Measurements from ENCODE around the gene PAK1.

PAK1 gene

DNA sequence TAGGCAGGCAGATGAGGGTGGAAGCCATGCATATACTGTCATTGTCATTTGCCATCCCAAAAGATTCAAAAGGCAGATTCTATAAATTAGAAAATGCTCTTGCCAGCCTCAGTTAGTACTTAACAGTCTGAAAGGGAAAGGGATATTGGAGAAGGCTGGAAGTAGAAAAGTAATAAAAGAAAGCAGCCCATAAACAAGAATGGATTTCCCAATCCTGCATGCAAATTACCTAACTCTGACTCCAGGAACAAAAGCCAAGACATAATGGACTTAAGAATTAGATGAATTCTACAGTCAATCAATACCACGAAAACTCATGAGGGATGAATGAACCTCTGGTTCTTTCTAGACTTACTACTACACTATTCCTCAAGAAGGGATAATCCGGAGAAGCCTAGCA, 5.9 kb downstream of the PAK1 start:
- DNase-seq (ENCODE audit: insufficient read length, low spot score) (no peak), FAIRE-seq (no peak)
- no peak for TF ChIP-seq TAF1 (IDR thresholded peaks at IDR 0.05; ENCODE audit: low read depth, low read length)
- TF ChIP-seq SPI1 (IDR thresholded peaks at IDR 0.05; ENCODE audit: low read depth, low read length): no peak
- no peak for TF ChIP-seq POLR2AphosphoS5 (IDR thresholded peaks at IDR 0.05; ENCODE audit: low read depth, low read length)
- no peak for TF ChIP-seq POLR2A (IDR thresholded peaks at IDR 0.05; ENCODE audit: low read depth, low read length)
- no peak for TF ChIP-seq PAX5 (IDR thresholded peaks at IDR 0.05; ENCODE audit: insufficient read depth, low read length, severe bottlenecking)
- no peak for TF ChIP-seq POU2F2 (IDR thresholded peaks at IDR 0.05; ENCODE audit: low read depth, low read length)

DNA sequence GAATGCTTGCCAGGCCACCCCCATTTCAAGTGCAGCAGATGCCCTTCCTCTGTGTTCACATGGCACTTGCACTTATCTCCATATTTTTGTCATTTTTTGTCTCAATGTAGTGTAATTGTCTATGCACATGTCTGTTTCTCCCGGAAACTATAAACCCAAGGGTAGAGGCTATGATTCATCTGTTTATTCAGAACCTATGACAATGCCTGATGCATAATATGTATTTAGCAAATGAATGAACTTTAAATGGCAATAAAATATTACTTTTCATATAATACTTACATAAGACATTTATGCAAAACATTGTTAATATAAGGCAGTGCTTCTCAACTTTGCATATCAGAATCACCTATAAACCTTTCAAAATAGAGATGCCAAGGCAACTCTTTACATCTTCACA, 6.7 kb downstream of the PAK1 start:
- DNase-seq (ENCODE audit: insufficient read length, low spot score) (no peak), FAIRE-seq (no peak)
- TF ChIP-seq TAF1 (IDR thresholded peaks at IDR 0.05; ENCODE audit: low read depth, low read length) (no peak), POU2F2 (IDR thresholded peaks at IDR 0.05; ENCODE audit: low read depth, low read length) (no peak), PAX5 (IDR thresholded peaks at IDR 0.05; ENCODE audit: insufficient read depth, low read length, severe bottlenecking) (no peak), SPI1 (IDR thresholded peaks at IDR 0.05; ENCODE audit: low read depth, low read length) (no peak), POLR2A (IDR thresholded peaks at IDR 0.05; ENCODE audit: low read depth, low read length) (no peak), POLR2AphosphoS5 (IDR thresholded peaks at IDR 0.05; ENCODE audit: low read depth, low read length) (no peak)

GRCh38 chr11:77457340-77457739, 16.6 kb downstream of the PAK1 start:
- no peak for DNase-seq (ENCODE audit: insufficient read length, low spot score)
- no peak for FAIRE-seq
- TF ChIP-seq POLR2AphosphoS5 (IDR thresholded peaks at IDR 0.05; ENCODE audit: low read depth, low read length): no peak
- no peak for TF ChIP-seq POLR2A (IDR thresholded peaks at IDR 0.05; ENCODE audit: low read depth, low read length)
- TF ChIP-seq POU2F2 (IDR thresholded peaks at IDR 0.05; ENCODE audit: low read depth, low read length): no peak

DNA sequence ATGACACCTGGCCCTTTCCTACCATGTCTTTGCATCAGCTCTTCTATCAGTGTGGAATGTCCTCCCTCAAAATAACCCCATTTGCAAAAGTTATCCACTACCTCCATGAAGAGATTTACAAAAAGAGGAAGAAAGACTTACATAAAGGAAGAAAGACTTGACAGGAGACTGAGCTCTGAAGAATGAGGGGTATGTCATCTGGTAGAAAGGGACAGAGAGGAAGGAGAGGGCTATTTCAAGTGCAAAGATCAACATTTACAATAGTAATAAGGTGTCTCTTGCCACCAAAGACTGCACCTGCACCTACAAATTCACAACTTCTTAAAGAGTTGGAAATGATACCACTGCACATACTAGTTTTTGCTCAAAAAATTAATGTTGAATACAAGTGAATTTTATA, 18.2 kb downstream of the PAK1 start:
- no peak for TF ChIP-seq SPI1 (IDR thresholded peaks at IDR 0.05; ENCODE audit: low read depth, low read length)
- no peak for TF ChIP-seq TAF1 (IDR thresholded peaks at IDR 0.05; ENCODE audit: low read depth, low read length)
- no peak for TF ChIP-seq POU2F2 (IDR thresholded peaks at IDR 0.05; ENCODE audit: low read depth, low read length)
- TF ChIP-seq PAX5 (IDR thresholded peaks at IDR 0.05; ENCODE audit: insufficient read depth, low read length, severe bottlenecking): no peak
- no peak for TF ChIP-seq POLR2A (IDR thresholded peaks at IDR 0.05; ENCODE audit: low read depth, low read length)
- TF ChIP-seq POLR2AphosphoS5 (IDR thresholded peaks at IDR 0.05; ENCODE audit: low read depth, low read length): no peak
- no peak for DNase-seq (ENCODE audit: insufficient read length, low spot score)
- FAIRE-seq: no peak

- DNase-seq (ENCODE audit: insufficient read length, low spot score): no peak
- peak; percentile 69 for FAIRE-seq
- TF ChIP-seq PAX5 (IDR thresholded peaks at IDR 0.05; ENCODE audit: insufficient read depth, low read length, severe bottlenecking) (no peak), TAF1 (IDR thresholded peaks at IDR 0.05; ENCODE audit: low read depth, low read length) (no peak), POLR2AphosphoS5 (IDR thresholded peaks at IDR 0.05; ENCODE audit: low read depth, low read length) (no peak), SPI1 (IDR thresholded peaks at IDR 0.05; ENCODE audit: low read depth, low read length) (no peak), POU2F2 (IDR thresholded peaks at IDR 0.05; ENCODE audit: low read depth, low read length) (no peak)
These were observed 18.8 kb downstream of the PAK1 start for GRCh38 chr11:77454867-77455655.

DNA sequence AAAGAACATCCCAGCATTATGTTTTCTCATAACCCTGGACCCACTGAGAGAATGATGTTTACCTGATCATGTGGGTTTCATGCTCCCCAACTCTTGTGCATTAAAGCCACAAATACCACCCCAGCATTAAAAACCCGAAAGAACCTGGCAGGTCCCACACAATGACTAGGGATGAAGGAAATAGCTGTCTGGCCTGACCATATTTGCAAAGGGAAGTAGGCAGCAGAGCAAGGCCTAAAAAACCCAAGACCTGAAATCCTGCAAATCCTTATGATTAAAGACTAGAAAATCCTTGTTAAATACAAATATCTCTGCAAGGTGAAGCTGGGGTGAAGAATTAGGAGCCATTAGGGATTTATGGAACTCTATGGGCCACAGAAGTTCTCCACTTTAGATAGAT, 23.7 kb downstream of the PAK1 start:
- TF ChIP-seq POLR2AphosphoS5 (IDR thresholded peaks at IDR 0.05; ENCODE audit: low read depth, low read length) (no peak), POU2F2 (IDR thresholded peaks at IDR 0.05; ENCODE audit: low read depth, low read length) (no peak), SPI1 (IDR thresholded peaks at IDR 0.05; ENCODE audit: low read depth, low read length) (no peak), TAF1 (IDR thresholded peaks at IDR 0.05; ENCODE audit: low read depth, low read length) (no peak), PAX5 (IDR thresholded peaks at IDR 0.05; ENCODE audit: insufficient read depth, low read length, severe bottlenecking) (no peak), POLR2A (IDR thresholded peaks at IDR 0.05; ENCODE audit: low read depth, low read length) (no peak)
- FAIRE-seq (peak; percentile 84), DNase-seq (ENCODE audit: insufficient read length, low spot score) (no peak)

DNA sequence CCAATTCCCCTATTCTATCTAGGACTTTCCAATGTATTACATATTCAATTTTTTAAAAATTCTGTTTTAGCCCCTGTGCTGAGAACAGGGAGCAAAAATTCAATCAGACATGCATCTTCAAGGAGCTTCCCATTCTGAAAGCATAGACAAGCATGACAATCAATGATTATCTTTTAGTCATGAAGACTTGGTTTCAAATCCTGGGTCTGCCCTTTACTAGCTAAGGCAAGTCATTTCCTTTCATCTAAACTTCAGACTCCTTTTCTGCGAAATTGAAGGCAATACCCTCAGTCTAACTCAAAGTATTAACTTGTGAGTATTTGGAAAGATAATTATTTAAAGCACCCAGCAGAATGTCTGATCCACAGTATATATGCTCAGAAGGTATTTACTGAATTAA, 24.1 kb downstream of the PAK1 start:
- no peak for DNase-seq (ENCODE audit: insufficient read length, low spot score)
- TF ChIP-seq POU2F2 (IDR thresholded peaks at IDR 0.05; ENCODE audit: low read depth, low read length): no peak
- no peak for TF ChIP-seq POLR2A (IDR thresholded peaks at IDR 0.05; ENCODE audit: low read depth, low read length)
- no peak for TF ChIP-seq POLR2AphosphoS5 (IDR thresholded peaks at IDR 0.05; ENCODE audit: low read depth, low read length)
- no peak for TF ChIP-seq SPI1 (IDR thresholded peaks at IDR 0.05; ENCODE audit: low read depth, low read length)
- no peak for TF ChIP-seq TAF1 (IDR thresholded peaks at IDR 0.05; ENCODE audit: low read depth, low read length)
- no peak for TF ChIP-seq PAX5 (IDR thresholded peaks at IDR 0.05; ENCODE audit: insufficient read depth, low read length, severe bottlenecking)
- no peak for FAIRE-seq

GRCh38 chr11:77449060-77449521, 24.8 kb downstream of the PAK1 start:
- FAIRE-seq (peak; percentile 91), DNase-seq (ENCODE audit: insufficient read length, low spot score) (no peak)
- TF ChIP-seq SPI1 (IDR thresholded peaks at IDR 0.05; ENCODE audit: low read depth, low read length) (peak; percentile 89), TAF1 (IDR thresholded peaks at IDR 0.05; ENCODE audit: low read depth, low read length) (no peak), POU2F2 (IDR thresholded peaks at IDR 0.05; ENCODE audit: low read depth, low read length) (no peak), POLR2A (IDR thresholded peaks at IDR 0.05; ENCODE audit: low read depth, low read length) (no peak)

GRCh38 chr11:77448269-77448668, 25.6 kb downstream of the PAK1 start:
- TF ChIP-seq POLR2AphosphoS5 (IDR thresholded peaks at IDR 0.05; ENCODE audit: low read depth, low read length) (no peak), POLR2A (IDR thresholded peaks at IDR 0.05; ENCODE audit: low read depth, low read length) (no peak), PAX5 (IDR thresholded peaks at IDR 0.05; ENCODE audit: insufficient read depth, low read length, severe bottlenecking) (no peak), POU2F2 (IDR thresholded peaks at IDR 0.05; ENCODE audit: low read depth, low read length) (no peak), TAF1 (IDR thresholded peaks at IDR 0.05; ENCODE audit: low read depth, low read length) (no peak), SPI1 (IDR thresholded peaks at IDR 0.05; ENCODE audit: low read depth, low read length) (no peak)
- DNase-seq (ENCODE audit: insufficient read length, low spot score) (no peak), FAIRE-seq (peak; percentile 75)
